AG08396 (cell line): Measurements from ENCODE around the gene HAO2.

Experiments
- DNase-seq: peaks from one replicate; pipeline ENCODE4 v3.0.0; 2012; ENCODE audit warnings: low spot score, mixed read lengths

Gene HAO2

DNA sequence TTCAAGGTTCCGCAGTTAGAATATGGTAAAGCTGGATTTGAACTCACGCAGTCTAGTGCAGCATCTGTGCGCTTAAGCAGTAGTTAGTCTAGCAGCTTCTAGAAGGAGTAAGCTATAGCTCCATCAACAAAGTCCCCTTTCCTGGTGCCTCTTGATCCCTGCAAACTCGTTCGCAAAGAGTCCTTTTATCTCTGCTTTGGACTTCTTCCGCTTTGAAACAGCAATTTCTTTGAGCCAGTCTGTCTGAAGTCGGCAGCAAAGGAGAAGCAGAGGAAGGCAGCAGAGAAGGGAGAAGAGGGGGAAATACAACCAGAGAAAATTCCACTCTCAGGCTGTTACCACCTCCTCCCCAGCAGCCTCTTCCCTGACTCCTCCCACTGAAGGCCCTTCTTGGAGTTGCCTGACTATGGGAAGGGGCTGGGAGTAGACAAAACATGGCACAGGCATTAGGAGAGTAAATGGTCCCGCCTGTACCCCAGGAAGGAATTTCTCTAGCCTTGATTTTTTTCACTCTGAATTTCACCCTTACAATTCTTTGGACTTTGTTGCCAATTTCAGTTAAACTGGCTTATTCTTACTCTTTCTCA, 72.2 kb downstream of the HAO2 start:
- no peak for DNase-seq

DNA sequence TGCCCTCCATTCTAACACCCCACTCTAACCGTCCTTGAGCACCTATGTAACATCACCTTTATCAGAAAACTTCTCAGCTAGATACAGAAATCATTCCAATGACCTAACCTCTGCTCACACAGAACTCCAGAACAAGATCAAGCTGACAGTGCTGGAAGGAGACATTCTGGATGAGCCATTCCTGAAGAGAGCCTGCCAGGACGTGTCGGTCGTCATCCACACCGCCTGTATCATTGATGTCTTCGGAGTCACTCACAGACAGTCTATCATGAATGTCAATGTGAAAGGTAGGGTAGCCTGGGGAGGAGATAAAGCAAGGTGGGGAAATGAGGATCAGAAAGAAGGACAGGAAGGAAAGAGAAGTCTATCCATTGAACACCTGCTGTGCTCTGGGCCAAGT, 74.2 kb downstream of the HAO2 start:
- DNase-seq = no peak
